ENCODE data around the gene ISL1.

Gene ISL1

DNA sequence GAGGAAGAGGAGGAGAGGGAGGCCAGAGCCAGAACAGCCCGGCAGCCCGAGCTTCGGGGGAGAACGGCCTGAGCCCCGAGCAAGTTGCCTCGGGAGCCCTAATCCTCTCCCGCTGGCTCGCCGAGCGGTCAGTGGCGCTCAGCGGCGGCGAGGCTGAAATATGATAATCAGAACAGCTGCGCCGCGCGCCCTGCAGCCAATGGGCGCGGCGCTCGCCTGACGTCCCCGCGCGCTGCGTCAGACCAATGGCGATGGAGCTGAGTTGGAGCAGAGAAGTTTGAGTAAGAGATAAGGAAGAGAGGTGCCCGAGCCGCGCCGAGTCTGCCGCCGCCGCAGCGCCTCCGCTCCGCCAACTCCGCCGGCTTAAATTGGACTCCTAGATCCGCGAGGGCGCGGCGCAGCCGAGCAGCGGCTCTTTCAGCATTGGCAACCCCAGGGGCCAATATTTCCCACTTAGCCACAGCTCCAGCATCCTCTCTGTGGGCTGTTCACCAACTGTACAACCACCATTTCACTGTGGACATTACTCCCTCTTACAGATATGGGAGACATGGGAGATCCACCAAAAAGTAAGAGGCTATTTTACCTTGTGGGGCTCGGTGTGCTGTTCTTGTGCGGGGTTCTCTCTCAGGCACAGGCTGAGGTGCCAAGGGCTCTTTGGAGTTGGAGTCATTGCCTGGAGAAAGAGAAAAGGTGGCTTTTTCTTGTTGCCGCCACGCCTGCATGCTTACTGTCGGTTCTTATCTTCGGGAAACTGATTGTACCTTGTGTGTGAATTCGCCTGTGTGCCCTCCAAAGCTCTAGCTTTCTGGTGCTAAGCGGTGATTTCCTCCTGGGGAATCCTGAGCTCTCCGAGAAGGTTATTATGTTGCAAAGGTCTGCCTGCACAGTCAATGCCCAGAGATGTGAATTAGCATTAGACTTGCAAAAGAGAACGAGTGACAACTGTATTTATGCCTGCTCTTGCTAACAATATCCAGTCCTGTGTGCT, at the start of gene ISL1:
ISL1 (plus strand) TSS at position 318 of the 991 bp plus-strand sequence; CDS start at position 542, 224 bp downstream.
- no peak for DNase-seq (ENCODE audit: low read depth in 2 of 2)

DNA sequence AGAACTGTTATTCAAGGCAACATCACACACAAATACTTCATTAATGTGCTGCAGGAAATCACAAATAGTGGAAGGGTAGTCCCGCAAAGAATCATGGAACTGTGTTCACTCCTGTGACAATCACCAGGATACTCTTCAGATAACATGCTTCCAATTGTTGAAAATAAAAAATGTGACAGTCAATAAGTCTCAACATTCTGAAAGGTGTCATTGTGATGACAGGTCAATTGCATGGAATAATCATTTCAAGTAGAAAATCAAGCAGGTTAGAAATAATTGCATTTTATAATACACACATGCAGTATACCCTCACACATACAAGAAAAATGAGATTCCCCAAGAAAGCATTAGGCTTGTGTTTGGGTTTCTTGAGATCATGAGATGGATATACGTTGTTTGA, 46.4 kb upstream of the ISL1 start:
- DNase-seq (ENCODE audit: low read depth in 2 of 2) = no peak

- no peak for DNase-seq (ENCODE audit: low read depth in 2 of 2)
Observed at GRCh38 chr5:51345106-51345505, 38.1 kb upstream of the ISL1 start.

GRCh38 chr5:51347157-51347556, 36.1 kb upstream of the ISL1 start:
- no peak for DNase-seq (ENCODE audit: low read depth in 2 of 2)

DNA sequence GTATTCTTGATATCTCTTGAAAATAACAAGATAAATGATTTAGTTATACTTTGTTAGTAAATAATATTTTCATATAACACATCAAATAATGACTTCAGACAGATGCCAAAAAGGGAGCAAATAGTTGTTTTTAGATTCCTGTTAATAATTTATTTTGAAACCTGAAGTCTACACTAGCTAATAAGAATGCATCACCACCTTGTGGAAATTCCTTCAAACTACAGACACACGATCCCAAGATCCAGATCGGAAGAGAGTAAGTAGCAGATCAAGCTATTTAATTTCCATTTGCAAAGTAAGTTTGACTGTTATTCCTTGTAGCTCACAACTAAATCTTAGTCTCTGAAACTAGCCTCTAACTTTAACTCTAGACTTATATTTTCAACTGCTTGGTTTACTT, 35.5 kb upstream of the ISL1 start:
- no peak for DNase-seq (ENCODE audit: low read depth in 2 of 2)

DNA sequence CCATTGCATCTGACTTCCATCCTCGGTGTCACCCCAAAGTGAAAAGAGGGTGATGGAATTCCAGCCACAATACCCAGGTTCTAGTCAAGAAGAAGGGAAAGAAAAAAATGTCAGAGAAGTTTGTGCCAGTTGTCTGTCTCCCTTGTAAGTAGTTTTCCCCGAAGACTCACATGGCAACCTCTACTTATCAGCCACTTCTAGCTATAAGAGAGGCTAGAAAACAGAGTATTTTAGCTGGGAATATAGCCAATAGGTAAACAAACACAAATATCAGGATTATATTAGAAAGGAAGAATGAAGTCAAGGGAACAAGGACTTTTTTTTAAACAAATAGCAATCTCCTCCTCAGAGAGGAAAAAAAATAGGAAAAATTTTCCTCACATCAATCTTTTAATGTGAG, 12.2 kb upstream of the ISL1 start:
- DNase-seq (ENCODE audit: low read depth in 2 of 2) = no peak

- no peak for DNase-seq (ENCODE audit: low read depth in 2 of 2)
Observed at GRCh38 chr5:51373880-51374523, 9.2 kb upstream of the ISL1 start.

DNA sequence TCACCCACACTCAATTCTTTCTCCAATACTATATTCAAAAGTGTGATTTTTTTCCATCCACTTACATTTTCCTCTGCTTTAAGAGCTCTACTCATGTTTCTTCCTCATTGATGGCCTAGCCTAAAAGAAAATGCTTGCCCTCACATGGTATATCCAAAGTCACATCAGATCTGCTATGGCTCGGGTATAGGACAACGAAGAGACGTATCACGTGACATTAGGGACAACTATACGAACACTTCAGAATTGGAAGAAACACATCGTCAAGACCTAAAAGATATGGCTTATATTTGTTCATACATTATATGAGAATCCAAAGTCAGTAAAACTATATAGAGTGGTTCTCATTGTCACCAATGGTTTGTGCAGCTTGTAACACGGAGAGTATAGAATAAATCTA, 8.2 kb upstream of the ISL1 start:
- DNase-seq (ENCODE audit: low read depth in 2 of 2) = no peak

GRCh38 chr5:51376509-51376908, 6.7 kb upstream of the ISL1 start:
- DNase-seq (ENCODE audit: low read depth in 2 of 2) = no peak

DNA sequence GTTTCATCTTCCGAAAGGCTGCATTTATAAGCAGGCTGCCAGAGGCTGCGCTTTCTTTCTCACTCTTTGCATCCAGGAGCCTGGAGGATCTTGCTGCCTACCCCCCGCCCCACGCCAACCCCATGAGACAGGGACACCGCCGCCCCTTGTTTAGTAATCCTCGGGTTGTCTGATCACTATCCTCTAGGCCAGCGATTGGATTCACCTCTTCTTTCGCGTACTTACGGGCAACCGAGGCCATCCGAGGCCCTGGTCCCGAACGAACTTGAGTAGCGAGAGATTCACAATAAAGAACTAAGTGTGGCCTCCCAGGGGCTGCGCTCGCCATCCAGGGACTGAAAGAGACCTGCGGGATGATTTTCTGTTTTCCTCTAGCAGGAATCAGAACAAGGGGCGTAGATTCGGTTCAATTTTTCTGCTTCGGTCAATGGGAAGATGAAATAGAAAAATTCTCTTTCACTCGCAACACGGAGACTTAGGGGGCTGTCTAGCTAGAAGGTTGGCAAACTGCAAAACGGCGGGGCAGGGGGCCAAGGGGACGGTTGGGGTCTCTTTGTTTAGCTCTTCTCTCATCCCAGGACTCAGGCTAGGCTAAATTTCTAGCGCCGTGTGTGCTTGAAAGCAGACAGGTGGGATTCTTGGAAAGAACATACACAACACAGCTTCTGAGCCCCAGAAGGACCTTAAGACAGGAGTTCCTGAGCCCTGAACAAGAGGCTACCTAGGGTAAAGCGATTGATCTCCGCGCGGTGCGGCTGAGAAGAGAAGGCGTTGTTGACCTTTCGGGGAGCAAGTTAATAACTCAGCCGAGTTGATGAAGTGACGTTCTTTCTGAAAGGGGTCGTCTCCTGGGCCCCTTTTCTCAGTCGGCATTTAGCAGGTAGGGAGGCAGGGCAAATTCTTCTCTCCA, 5.8 kb upstream of the ISL1 start:
- no peak for DNase-seq (ENCODE audit: low read depth in 2 of 2)

DNA sequence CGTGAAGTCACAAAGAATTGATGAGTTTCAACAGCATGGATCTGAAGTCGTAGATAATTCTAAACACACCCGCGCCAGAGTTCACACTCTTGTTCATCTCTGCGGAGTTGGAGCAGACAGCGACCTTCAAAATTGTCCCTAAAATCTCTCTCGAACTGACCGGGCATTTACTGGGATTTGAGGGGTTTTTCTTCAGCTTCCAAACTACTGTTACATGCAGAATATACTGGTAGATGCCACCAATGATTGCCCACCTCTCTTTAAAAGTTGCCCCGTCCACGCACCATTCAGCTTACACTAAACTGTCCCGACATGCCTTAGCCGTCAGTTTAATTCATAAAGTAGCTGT, 5.2 kb upstream of the ISL1 start:
- DNase-seq (ENCODE audit: low read depth in 2 of 2) = no peak

DNA sequence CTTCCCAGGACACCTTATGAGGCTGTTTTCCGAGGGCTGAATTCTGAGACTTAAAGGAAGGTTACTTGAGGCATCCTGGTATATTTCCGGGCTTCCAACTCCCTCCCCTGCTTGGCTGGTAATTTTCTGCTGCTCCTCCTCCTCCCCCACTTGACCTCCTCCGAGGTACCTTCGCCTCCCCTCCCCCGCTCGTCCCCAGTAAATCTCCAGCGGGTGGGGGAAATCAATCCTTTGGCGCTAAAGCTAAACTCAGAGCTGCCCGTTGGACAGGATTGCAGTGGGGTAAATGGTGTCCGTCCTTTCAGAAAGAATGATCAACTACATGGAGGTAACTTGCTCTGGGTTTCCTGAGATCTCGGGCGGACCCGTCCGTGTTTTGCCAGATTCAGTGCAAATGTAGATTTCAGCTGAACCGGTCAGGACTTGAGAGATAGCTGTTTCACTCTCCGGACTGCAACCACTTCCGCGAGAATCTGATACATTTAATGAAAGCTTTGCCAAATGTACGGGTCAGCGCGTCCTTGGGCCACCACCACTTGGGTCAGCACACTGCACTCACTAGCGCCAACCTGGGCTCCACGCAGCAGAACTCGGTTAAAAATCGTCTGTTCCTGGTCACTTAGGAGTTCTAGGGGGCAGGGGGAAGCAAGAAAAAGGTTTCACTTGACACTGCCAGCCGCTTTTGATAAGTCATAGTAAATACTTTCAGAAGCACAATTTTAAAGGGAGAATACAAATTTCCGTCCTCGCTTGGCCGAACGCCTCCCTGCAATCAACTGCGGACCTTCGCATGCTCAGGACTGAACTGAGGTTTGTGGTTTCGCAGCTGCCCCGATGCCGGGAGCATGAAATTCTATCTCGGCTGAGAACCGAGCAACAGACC, 4.6 kb upstream of the ISL1 start:
- DNase-seq (ENCODE audit: low read depth in 2 of 2) = no peak

- DNase-seq (ENCODE audit: low read depth in 2 of 2) = no peak
Observed at GRCh38 chr5:51379331-51379700, 3.9 kb upstream of the ISL1 start.

- DNase-seq (ENCODE audit: low read depth in 2 of 2) = no peak
Observed at GRCh38 chr5:51380603-51381207, 2.5 kb upstream of the ISL1 start.

GRCh38 chr5:51381761-51382474, 1.3 kb upstream of the ISL1 start:
- no peak for DNase-seq (ENCODE audit: low read depth in 2 of 2)

GRCh38 chr5:51382521-51383130, 622 bp upstream of the ISL1 start:
- no peak for DNase-seq (ENCODE audit: low read depth in 2 of 2)

- DNase-seq (ENCODE audit: low read depth in 2 of 2) = no peak
Observed at GRCh38 chr5:51384281-51384840, 1.1 kb downstream of the ISL1 start.

DNA sequence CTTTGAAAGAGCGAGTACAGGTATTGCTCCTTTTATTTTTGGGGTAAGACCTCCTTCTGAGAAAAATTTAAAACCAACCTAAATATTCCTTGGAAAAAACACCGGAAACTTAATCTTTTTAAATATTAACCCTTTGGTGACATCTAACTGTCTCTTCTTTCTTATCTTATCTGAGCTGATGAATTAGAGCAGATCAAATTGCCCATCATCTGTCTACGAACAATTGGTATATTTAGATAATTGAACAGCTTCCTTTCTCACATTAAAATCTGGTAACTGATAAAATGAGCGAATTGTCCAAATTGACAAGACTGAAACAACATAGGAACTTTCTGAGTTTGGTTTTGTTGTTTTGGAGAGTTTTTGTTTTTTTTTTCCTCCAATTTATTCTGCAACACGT, 2.0 kb downstream of the ISL1 start:
- no peak for DNase-seq (ENCODE audit: low read depth in 2 of 2)

All from stimulated activated CD8-positive, alpha-beta memory T cell treated with anti-CD3 and anti-CD28 coated beads, Interleukin-7, amount 100 ng/mL, for 4 hours (primary cell).